ENCODE data around the gene NID1.

The NID1 gene, protein sequence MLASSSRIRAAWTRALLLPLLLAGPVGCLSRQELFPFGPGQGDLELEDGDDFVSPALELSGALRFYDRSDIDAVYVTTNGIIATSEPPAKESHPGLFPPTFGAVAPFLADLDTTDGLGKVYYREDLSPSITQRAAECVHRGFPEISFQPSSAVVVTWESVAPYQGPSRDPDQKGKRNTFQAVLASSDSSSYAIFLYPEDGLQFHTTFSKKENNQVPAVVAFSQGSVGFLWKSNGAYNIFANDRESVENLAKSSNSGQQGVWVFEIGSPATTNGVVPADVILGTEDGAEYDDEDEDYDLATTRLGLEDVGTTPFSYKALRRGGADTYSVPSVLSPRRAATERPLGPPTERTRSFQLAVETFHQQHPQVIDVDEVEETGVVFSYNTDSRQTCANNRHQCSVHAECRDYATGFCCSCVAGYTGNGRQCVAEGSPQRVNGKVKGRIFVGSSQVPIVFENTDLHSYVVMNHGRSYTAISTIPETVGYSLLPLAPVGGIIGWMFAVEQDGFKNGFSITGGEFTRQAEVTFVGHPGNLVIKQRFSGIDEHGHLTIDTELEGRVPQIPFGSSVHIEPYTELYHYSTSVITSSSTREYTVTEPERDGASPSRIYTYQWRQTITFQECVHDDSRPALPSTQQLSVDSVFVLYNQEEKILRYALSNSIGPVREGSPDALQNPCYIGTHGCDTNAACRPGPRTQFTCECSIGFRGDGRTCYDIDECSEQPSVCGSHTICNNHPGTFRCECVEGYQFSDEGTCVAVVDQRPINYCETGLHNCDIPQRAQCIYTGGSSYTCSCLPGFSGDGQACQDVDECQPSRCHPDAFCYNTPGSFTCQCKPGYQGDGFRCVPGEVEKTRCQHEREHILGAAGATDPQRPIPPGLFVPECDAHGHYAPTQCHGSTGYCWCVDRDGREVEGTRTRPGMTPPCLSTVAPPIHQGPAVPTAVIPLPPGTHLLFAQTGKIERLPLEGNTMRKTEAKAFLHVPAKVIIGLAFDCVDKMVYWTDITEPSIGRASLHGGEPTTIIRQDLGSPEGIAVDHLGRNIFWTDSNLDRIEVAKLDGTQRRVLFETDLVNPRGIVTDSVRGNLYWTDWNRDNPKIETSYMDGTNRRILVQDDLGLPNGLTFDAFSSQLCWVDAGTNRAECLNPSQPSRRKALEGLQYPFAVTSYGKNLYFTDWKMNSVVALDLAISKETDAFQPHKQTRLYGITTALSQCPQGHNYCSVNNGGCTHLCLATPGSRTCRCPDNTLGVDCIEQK

DNA sequence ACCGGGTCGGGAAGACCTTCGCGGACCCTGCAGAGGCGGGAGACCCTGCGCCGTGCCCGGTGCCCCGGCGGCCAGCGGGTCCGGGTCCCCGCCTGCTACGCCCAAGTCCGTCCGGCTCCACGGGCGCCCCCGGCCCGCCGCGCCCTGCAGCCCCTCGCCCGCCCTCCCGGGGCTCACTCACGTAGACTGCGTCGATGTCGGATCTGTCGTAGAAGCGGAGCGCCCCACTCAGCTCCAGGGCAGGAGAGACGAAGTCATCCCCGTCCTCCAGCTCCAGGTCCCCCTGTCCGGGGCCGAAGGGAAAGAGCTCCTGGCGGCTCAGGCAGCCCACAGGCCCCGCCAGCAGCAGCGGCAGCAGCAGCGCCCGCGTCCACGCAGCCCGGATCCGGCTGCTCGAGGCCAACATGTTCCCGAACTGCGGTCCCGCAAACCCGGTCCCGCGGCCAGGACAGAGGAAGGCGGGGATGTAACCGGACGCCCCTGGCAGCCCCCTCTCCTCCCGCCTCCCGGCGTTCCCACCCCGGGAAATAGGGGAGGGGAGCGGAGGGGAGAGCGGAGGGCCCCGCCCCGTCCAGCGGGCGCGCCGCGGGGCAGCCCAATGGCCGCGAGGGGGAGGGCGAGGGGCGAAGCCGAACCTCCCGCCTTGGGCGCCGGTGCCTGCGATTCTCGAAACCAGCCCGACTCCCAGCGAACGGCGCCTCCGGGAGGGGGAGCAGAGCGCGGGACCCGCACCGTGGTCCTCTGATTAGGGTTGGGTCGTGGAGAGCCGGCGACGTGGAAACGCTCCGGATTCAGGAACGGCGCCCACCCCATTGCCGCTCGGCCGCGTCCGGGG lies at the start of gene NID1:
Gene NID1 (minus strand): TSS at position 417 of the 835 bp plus-strand sequence. CDS start 11 bp downstream, at position 406.
- no peak for DNase-seq (ENCODE audit: low read depth)

- no peak for DNase-seq (ENCODE audit: low read depth)
Measured at GRCh38 chr1:236114076-236114747, 49.3 kb upstream of the NID1 start.

- DNase-seq (ENCODE audit: low read depth) = no peak
Measured at GRCh38 chr1:236113324-236114032, 48.6 kb upstream of the NID1 start.

GRCh38 chr1:236112332-236112627 lies 47.4 kb upstream of the NID1 start:
- DNase-seq (ENCODE audit: low read depth) = no peak

- DNase-seq (ENCODE audit: low read depth) = no peak
Measured at GRCh38 chr1:236111527-236112331, 46.8 kb upstream of the NID1 start.

DNA sequence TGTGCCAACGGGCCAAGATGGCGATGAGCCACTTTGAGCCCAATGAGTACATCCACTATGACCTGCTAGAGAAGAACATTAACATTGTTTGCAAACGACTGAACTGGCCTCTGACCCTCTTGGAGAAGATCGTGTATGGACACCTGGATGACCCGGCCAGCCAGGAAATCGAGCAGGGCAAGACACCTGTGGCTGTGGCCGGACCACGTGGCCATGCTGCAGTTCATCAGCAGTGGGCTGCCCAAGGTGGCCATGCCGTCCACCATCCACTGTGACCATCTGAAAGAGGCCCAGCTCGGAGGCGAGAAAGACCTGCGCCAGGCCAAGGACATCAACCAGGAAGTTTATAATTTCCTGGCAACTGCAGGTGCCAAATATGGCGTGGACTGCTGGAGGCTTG lies 45.2 kb upstream of the NID1 start:
- no peak for DNase-seq (ENCODE audit: low read depth)

DNA sequence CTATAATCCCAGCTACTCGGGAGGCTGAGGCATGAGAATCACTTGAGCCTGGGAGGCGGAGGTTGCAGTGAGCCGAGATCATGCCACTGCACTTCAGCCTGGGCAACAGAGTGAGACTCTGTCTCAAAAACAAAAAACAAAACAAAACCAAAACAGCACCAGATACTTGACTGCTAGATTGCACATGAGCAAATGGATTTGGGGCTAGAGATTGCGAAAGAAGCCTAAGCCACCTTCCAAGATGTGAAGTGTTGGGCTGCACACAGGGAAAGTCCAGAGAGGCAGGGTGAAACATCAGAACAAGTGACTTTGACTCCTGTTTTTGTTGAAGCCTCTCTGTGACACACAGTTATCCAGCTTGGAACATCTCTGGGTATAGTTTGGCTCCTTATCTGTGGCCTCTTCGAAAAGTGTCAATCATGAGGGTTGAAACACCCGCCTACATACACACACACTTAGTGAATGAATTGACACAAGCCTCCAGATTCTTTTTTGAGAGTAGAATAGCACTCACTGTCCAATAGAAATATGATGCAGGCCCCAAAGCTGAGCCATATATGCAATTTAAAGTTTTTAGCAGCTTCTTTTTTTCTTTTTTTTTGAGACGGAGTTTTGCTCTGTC lies 43.2 kb upstream of the NID1 start:
- no peak for DNase-seq (ENCODE audit: low read depth)

- DNase-seq (ENCODE audit: low read depth) = no peak
Measured at GRCh38 chr1:236107121-236107907, 42.4 kb upstream of the NID1 start.

GRCh38 chr1:236103646-236104218 lies 38.8 kb upstream of the NID1 start:
- DNase-seq (ENCODE audit: low read depth) = peak; percentile 43

GRCh38 chr1:236103059-236103458 lies 38.2 kb upstream of the NID1 start:
- no peak for DNase-seq (ENCODE audit: low read depth)

DNA sequence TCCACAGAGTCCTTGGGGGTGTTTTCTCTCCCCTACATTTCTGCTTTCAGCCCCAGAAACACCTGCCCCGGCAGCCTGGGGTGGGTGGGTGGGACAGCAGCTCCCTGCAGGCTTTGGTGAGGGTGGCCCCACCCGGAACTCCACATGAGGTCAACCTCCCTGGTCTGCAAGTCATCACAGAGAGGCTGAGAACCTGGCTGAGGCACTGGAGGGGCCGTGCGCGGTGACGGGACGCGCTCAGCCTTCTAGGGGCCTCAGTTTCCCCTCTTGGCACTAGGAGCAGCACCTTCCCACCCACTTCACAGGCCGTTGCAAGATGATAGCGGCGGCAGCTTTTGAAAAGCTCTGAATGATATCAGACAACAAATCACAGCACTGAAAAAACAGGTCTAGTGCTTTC lies 37.7 kb upstream of the NID1 start:
- DNase-seq (ENCODE audit: low read depth) = no peak

- no peak for DNase-seq (ENCODE audit: low read depth)
Measured at GRCh38 chr1:236101233-236102200, 36.6 kb upstream of the NID1 start.

DNA sequence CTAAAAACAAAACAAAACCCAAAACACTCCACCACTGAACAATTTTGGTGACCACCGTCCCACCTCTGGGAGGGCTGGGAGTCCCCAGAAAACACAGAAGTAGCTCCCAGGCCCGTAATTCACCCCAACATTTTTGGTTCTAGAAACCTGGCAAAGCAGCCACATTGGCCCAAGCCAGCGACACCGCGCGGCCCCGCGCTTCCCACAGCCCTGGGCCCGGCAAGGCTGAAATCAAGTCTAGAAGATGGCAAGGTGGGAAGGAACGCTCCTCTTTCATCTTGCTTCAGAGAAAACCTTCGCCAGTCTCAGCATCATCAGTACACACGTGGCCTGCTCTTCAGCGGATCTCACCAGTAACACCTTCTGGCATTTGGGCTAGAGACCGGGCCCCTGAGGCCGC lies 35.9 kb upstream of the NID1 start:
- DNase-seq (ENCODE audit: low read depth) = no peak

- no peak for DNase-seq (ENCODE audit: low read depth)
Measured at GRCh38 chr1:236099355-236099974, 34.6 kb upstream of the NID1 start.

GRCh38 chr1:236098267-236098666 lies 33.4 kb upstream of the NID1 start:
- DNase-seq (ENCODE audit: low read depth) = no peak

All from stimulated activated CD4-positive, alpha-beta T cell treated with anti-CD3 and anti-CD28 coated beads, Interleukin-2, amount 100 ng/mL, for 4 hours (primary cell).